Lower leg skin (tissue), 3 donors: ENCODE measurements around the gene LY6G6D.

Source experiments
- CTCF ChIP-seq, 3 donors: fragments of 450-650 bp; IDR thresholded peaks; one replicate each; pipeline ENCODE4 v1.5.1; 2016; ENCODE audit warnings: antibody characterized with exemption in 3 of 3, mild to moderate bottlenecking in 3 of 3, moderate library complexity in 2 of 3
- POLR2A ChIP-seq, 2 donors: fragments of 450-650 bp; IDR thresholded peaks; one replicate each; pipeline ENCODE4 v1.6.1; 2016 to 2017; ENCODE audit warnings: antibody characterized with exemption in 2 of 2, mild to moderate bottlenecking in 1 of 2, moderate library complexity in 1 of 2

- no peak for TF ChIP-seq CTCF (IDR thresholded peaks at IDR 0.05)
- no peak for TF ChIP-seq POLR2A (IDR thresholded peaks at IDR 0.05)
Observed at GRCh38 chr6:31721351-31722020, 6.3 kb downstream of the LY6G6D start, which contains the start of gene LY6G6C.
